Thyroid gland (tissue), 4 donors: ENCODE measurements around the gene DAB2IP. TPM values are rescaled to one million over a fixed set of nuclear protein-coding genes. Genes with fewer than 3 reads are reported as not detected.

Experiments
- DNase-seq, 2 donors: peaks; one replicate each; pipeline ENCODE4 v3.0.0-alpha.2; 2019
- H3K27ac ChIP-seq, 3 donors: fragments of 200-600 bp; sonication (generic); 1 replicate in 2 of 3; 2 replicates in 1 of 3; pipeline ENCODE4 v1.5.1; 2016 to 2019; ENCODE audit warnings: mild to moderate bottlenecking in 1 of 3, moderate library complexity in 1 of 3
- H3K27me3 ChIP-seq: fragments of 200-600 bp; sonication (generic); one replicate; pipeline ENCODE4 v1.5.1; 2019
- H3K36me3 ChIP-seq, 2 donors: fragments of 200-600 bp; sonication (generic); one replicate each; pipeline ENCODE4 v1.5.1; 2016 to 2019
- H3K4me1 ChIP-seq, 2 donors: fragments of 200-600 bp; sonication (generic); one replicate each; pipeline ENCODE4 v1.5.1; 2017 to 2019
- H3K4me3 ChIP-seq, 3 donors: fragments of 200-600 bp; sonication (generic); replicated peaks in 1 of 3; 1 replicate in 2 of 3; 2 replicates in 1 of 3; pipeline ENCODE4 v1.5.1; 2016; ENCODE audit warnings: mild to moderate bottlenecking in 1 of 3
- H3K9me3 ChIP-seq: fragments of 200-600 bp; sonication (generic); one replicate; pipeline ENCODE4 v1.5.1; 2017
- CTCF ChIP-seq, 6 experiments: fragments of 200-600 bp in 3 of 6; fragments of 450-650 bp in 3 of 6; sonication (generic) in 3 of 6; IDR thresholded peaks; one replicate each; pipeline ENCODE4 v1.5.1; 2016 to 2019; ENCODE audit warnings: antibody characterized with exemption in 6 of 6, mild to moderate bottlenecking in 2 of 6, inconsistent platforms in 1 of 6, moderate library complexity in 1 of 6
- POLR2A ChIP-seq, 2 donors: fragments of 450-650 bp; IDR thresholded peaks; one replicate each; pipeline ENCODE4 v1.6.1; 2017; ENCODE audit warnings: antibody characterized with exemption in 2 of 2, mild to moderate bottlenecking in 2 of 2, moderate library complexity in 1 of 2
- WGBS, 2 donors: methylation state at CpG; one replicate each; pipeline ENCODE4 v1.1.5; 2017; 5-methylcytosine and 5-hydroxymethylcytosine counted together
- intact Hi-C: fragments of 100-400 bp; cut with DNase I; formaldehyde crosslinking; loops from one replicate; pipeline ENCODE4 v1.15.1; 2023
- total RNA-seq, 4 donors: library from RNA; depleted of rRNA; stranded (reverse); fragments of >200 nt; gene quantifications; one replicate each; pipeline ENCODE4 v1.2.3, GENCODE V29; 2016

Gene DAB2IP
- total RNA-seq, 4 donors from 2014 or later: 26.0 to 48.5 (median 38.2) TPM

GRCh38 chr9:121718084-121718483, 66.7 kb downstream of the DAB2IP start:
- TF ChIP-seq CTCF (IDR thresholded peaks at IDR 0.05): no peak
- TF ChIP-seq POLR2A (IDR thresholded peaks at IDR 0.05): no peak
- WGBS, 2 donors: 40 to 50% methylated on average over 6 to 11 of the region's 16 CpGs
- no peaks in the 10 kb centered on the region for H3K27me3 ChIP-seq
- intact Hi-C loops: no loop called here
- peak; percentile 61 to 68 for DNase-seq
- no peak overlapping the region for H3K4me3 ChIP-seq
- H3K4me1 ChIP-seq: peaks cover 11 to 34% of the 10 kb centered on the region in 2 donors
- no peak overlapping the region for H3K27ac ChIP-seq
- H3K9me3 ChIP-seq: no peaks in the 10 kb centered on the region
- no peaks in the 10 kb centered on the region for H3K36me3 ChIP-seq

GRCh38 chr9:121718501-121718900, 67.1 kb downstream of the DAB2IP start:
- TF ChIP-seq CTCF (IDR thresholded peaks at IDR 0.05) (no peak), POLR2A (IDR thresholded peaks at IDR 0.05) (no peak)
- whole genome bisulfite sequencing, 2 donors: 78 to 83% methylated on average over 6 of the region's 6 CpGs
- H3K36me3 ChIP-seq: no peaks in the 10 kb centered on the region
- H3K27ac ChIP-seq: no peak overlapping the region
- no peaks in the 10 kb centered on the region for H3K27me3 ChIP-seq
- no peak for DNase-seq
- H3K9me3 ChIP-seq: no peaks in the 10 kb centered on the region
- H3K4me3 ChIP-seq: no peak overlapping the region
- peaks cover 14 to 38% of the 10 kb centered on the region in 2 donors for H3K4me1 ChIP-seq
- intact Hi-C loops: no loop called here

- Histone ChIP-seq H3K4me3 (no peak overlapping the region), H3K36me3 (no peaks in the 10 kb centered on the region), H3K9me3 (no peaks in the 10 kb centered on the region), H3K4me1 (peaks cover 31 to 58% of the 10 kb centered on the region in 2 donors), H3K27ac (peak overlapping the region in 2 of 3 donors; percentile 1 to 15), H3K27me3 (no peaks in the 10 kb centered on the region)
- no peak for DNase-seq
- TF ChIP-seq POLR2A (IDR thresholded peaks at IDR 0.05) (no peak), CTCF (IDR thresholded peaks at IDR 0.05) (no peak)
- intact Hi-C loops: no loop called here
- 91 to 93% methylated on average over 6 to 7 of the region's 7 CpGs for WGBS, 2 donors
Observed at GRCh38 chr9:121720311-121721057, 69.0 kb downstream of the DAB2IP start.

GRCh38 chr9:121721058-121721350, 69.6 kb downstream of the DAB2IP start:
- no peak overlapping the region for H3K4me3 ChIP-seq
- H3K27ac ChIP-seq: peak overlapping the region in 2 of 3 donors; percentile 1 to 15
- TF ChIP-seq POLR2A (IDR thresholded peaks at IDR 0.05) (no peak), CTCF (IDR thresholded peaks at IDR 0.05) (peak in 2 of 6 experiments; percentile 10 to 21)
- no peaks in the 10 kb centered on the region for H3K9me3 ChIP-seq
- no peaks in the 10 kb centered on the region for H3K36me3 ChIP-seq
- WGBS, 2 donors: 85 to 100% methylated on average over 1 of the region's 1 CpG
- no peak for DNase-seq
- intact Hi-C loops: no loop called here
- H3K27me3 ChIP-seq: no peaks in the 10 kb centered on the region
- peaks cover 33 to 61% of the 10 kb centered on the region in 2 donors for H3K4me1 ChIP-seq

- H3K4me3 ChIP-seq: no peak overlapping the region
- DNase-seq: no peak
- H3K27ac ChIP-seq: no peak overlapping the region
- H3K9me3 ChIP-seq: no peaks in the 10 kb centered on the region
- H3K4me1 ChIP-seq: peaks cover 33 to 61% of the 10 kb centered on the region in 2 donors
- TF ChIP-seq CTCF (IDR thresholded peaks at IDR 0.05): no peak
- TF ChIP-seq POLR2A (IDR thresholded peaks at IDR 0.05): no peak
- intact Hi-C loops: no loop called here
- no peaks in the 10 kb centered on the region for H3K36me3 ChIP-seq
- no peaks in the 10 kb centered on the region for H3K27me3 ChIP-seq
- 78 to 84% methylated on average over 6 to 7 of the region's 7 CpGs for WGBS, 2 donors
Observed at GRCh38 chr9:121721770-121722169, 70.3 kb downstream of the DAB2IP start.
